Activated T-helper 1 cell treated with Interleukin-2 at 50 U/mL for 16 hours (primary cell): ENCODE data around the gene CACNG1.

Source experiments
- DNase-seq: peaks from one replicate; pipeline ENCODE4 v3.0.0-alpha.2; 2020; ENCODE audit warnings: low read depth

The CACNG1 gene

DNA sequence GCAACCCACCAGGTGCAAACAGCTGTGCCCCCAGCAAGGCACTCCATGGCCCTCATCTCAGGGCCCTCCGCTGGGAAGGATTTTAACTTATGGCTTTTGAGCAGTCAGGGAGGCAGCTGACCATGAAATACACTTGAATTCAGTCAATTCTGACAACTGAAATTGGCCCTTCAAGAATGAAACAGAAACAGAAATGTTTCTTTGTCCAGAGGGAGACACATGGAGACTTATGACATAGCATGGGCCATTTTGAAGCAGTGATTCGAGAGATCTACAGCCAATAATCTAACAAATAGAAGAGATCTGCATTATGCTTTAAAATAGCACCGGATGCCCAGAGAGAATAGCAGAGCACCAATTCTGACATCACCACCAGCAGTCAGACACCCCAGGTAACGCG lies 7.5 kb downstream of the CACNG1 start:
- no peak for DNase-seq

DNA sequence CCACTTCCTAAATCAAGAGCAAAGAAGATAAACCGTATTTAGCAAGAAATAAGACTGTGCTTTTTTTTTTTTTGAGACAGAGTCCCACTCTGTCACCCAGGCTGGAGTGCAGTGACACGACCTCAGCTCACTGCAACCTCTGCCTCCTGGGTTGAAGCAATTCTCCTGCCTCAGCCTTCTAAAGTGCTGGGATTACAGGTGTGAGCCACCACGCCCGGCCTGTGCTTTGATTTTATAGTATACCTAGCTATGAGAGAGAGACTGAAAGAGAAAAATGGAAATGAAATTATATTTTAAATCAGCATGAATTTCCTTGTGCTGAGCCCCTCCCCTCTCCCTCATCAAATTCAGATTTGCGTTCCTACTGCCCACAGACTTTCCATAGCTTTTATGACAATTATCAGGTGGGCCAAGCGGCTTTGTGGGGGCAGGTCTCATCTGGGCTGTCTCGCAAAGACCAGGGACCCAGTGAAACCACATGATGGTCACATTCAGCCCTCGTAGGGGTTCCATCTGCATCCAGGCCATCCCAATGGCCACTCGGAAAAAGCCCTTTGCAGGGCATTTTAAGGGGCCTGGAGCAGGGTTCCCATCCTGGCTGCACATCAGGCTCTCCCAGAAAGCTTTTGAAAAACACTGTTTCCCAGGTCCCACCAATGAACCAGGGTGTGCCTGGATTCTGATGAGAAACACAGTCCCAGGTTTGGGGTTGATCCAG lies 8.5 kb downstream of the CACNG1 start:
- no peak for DNase-seq

DNA sequence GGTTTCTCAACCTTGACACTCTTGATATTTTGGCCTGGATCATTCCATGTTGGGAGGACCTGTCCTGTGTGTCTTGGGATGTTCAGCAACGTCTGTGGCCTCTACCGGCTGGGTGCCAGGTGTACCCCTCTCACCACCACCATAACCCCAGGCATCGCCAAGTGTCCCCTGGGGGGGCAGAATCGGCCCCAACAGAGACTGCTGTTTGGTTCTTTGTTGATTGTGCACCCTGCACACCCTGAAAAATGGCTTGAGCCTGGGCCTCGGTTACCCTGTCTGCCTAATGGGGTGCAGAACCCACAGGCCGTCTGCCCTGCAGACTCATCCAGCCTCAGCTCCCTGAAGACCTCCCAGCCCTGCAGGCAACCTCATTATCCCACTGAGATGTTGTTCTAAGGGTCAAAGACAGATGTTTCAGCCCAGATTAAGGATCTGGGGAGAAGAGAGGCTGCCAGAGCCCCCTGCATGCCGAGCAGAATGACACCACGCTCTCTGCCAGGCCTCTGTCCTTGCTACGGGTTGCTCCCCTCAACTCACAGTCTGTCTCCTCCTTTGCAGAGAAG lies 9.2 kb downstream of the CACNG1 start:
- no peak for DNase-seq

DNA sequence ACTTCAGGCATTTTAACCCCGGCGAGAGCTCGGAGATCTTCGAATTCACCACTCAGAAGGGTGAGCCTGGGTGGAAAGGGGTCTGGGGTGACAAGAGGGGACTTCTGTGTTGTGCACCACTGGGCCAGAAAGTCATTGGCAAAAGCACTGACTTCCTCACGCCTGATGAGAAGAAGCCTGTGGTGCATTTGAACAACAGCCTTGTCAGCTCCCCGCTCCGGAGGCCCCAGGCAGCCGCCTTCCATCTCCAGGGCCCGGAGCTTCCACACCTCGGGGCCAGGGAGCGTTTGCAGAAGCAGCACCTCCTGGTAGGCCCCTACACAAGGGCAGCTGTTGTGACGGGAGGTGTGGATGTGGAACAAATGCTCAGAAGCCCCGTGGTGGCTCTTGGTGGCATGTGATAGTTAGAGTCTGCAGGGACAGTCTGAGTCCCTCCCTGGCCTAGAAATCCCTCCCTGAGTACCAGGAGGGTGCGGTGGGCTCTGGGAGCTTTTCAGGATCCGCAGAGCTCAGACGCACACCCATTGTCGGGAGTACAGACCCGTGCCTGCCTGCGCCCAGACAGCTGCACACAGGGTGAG lies 9.7 kb downstream of the CACNG1 start:
- no peak for DNase-seq

DNA sequence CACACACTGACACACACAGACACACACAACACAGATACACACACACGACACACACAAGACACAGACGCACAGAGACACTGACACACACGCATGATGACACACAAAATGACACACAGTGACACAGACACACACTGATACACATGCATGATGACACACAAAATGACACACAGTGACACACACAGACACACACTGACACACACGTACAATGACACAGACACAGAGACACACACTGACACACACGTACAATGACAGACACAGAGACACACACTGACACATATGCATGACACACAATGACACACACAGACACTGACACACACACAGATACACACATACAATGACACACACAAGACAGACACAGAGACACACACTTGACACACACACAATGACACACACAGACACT lies 10.3 kb downstream of the CACNG1 start:
- no peak for DNase-seq

DNA sequence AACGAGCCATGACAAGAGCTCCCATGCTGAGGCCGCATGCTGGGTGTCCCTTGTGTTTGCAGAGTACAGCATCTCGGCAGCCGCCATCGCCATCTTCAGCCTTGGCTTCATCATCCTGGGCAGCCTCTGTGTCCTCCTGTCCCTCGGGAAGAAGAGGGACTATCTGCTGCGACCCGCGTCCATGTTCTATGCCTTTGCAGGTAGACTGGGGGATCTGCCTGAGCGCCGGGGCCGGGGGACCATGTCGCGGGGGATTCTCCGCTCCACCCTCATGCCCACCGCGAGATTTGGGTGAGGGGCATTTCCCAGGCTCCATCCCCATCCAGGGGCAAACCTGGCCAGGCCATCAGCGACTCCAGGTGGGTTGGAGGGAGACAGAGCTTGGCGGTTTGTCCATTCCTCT lies 10.7 kb downstream of the CACNG1 start:
- no peak for DNase-seq

DNA sequence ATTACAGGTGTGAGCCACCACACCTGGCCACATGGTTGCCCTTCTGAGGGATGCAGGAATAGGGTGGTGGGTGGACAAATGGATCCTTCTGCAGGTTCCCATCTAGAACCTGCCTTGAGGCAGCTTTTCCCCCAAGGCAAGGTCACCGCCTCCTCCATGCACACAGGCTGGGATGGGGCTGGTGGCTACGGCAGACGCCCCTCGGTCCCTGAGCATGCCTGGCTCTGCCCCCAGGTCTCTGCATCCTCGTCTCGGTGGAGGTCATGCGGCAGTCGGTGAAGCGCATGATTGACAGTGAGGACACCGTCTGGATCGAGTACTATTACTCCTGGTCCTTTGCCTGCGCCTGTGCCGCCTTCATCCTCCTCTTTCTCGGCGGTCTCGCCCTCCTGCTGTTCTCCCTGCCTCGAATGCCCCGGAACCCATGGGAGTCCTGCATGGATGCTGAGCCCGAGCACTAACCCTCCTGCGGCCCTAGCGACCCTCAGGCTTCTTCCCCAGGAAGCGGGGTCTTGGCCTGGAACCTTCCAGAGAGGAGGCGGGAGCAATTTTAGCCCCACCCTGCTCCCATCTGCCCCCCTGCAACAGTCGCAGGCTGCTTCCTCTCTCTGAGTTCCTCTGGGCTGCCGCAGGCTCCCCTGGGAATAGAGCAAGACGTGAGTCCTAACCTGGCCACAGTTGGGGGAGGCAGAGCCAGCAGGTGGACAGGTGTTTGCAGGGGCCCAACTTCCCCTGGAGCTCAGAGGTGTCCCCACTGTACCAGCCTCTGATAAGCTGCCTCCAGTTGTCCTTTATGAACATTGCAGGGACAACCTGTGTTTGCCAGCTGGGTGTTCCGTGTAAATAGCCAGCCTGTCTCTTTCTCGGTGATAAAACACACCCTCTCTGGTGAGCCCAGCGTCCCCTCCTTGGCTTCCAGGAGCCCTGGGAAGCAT lies 11.7 kb downstream of the CACNG1 start:
- DNase-seq = no peak

DNA sequence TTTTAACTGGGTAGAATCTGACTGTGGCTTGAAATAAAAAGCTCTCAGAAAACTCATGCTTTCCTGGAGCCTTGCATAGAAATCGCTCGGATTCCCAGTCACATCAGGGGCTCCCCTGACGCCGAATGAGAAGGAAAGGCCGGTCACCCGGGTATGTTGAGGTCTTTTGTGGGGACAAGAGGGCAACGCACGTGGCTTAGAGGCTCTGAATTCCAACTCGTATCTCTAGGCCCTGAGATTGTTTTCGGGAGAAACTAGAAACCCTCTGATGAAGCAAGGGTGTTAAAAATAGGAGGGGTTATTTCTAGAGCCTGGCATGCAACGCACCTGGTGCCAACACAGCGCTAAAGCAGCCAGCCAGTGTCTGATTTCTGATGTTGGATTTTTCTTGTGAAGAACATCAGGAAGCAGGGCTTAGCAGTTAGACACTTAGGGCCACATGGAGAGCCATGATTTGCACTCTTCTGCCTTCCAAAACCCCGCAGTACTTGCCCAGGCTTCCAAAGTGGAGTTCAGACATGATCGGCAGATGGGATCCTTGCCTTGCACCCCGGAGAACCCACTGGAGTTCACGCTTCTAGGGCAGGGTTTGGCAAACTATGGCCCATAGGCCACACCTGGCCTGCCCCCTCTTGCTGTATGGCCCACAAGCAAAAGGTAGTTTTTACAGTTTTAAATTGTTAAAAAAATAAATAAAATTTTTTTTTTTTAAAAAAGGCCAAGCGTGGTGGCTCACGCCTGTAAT lies 12.6 kb downstream of the CACNG1 start:
- DNase-seq = no peak

DNA sequence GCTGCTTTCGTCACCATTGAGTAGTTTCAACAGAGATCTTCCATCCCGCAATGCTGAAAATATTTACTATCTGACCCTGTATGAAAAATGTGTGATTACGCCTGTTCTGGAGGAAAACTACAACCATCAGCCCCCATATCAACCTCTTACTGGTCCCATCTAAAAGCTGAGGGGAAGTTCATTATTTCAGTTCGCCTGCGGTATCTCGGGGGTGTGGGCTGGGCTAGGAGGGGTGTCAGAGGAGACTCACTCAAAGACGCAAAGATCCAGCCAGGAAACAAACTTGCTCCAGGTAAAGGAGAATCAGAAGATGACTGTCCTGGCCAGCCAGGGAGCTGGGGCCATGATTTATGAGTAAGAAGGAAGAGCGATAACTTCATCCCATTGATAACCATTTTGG lies 13.7 kb downstream of the CACNG1 start:
- DNase-seq = no peak

DNA sequence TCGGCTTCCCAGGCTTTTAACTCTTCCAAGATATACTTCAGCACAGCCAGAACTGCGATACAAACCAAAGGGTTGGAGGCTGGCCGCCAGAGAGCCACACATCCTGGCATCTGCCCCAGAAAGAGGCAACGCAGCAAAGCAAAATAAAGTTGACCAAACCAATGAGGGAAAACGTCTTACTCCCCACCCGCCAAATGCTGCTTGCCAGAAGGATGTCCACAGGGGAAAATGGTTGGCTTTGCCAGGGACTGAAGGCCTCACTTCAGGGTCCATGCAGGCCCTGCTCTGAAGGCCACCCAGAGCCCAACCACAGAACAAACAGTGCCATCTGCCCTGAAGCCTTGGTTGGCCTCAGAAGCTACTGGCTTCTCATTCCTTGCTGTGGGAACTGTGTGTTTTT lies 15.0 kb downstream of the CACNG1 start:
- DNase-seq = no peak

DNA sequence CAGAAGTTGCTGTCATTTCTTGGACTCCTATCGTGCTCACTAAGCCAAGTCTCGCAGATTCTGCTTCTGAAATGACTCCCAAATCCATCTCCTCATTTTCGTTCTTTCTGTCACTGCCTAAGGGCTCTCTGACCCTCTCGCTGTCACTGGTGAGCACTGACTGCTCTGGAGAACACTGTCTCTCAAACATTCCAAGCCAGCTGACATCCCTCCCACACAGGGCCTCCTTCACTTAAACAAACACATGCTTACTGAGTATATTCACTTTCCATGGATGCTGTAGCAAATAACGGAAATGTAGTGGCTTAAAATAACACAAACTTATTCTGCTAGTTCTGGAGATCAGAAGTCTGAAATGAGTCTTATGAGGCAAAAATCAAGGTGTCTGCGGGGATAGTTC lies 18.8 kb downstream of the CACNG1 start:
- no peak for DNase-seq

DNA sequence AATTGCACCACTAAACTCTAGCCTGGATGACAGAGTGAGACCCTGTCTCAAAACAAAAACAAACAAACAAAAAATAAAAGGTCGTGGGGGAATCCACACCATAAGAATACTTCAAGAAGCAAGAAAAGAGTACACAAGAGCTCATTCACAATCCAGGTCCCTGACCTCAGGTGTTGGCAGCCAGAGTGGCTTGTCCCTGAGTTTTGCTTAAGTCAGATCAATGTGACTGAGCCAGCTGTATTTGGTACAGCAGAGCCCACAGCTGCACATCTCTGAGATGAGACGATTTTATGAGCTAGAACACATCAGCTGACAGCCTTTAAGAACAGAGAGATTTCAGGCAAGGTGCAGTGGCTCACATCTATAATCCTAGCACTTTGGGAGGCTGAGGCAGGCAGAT lies 22.4 kb downstream of the CACNG1 start:
- no peak for DNase-seq

DNA sequence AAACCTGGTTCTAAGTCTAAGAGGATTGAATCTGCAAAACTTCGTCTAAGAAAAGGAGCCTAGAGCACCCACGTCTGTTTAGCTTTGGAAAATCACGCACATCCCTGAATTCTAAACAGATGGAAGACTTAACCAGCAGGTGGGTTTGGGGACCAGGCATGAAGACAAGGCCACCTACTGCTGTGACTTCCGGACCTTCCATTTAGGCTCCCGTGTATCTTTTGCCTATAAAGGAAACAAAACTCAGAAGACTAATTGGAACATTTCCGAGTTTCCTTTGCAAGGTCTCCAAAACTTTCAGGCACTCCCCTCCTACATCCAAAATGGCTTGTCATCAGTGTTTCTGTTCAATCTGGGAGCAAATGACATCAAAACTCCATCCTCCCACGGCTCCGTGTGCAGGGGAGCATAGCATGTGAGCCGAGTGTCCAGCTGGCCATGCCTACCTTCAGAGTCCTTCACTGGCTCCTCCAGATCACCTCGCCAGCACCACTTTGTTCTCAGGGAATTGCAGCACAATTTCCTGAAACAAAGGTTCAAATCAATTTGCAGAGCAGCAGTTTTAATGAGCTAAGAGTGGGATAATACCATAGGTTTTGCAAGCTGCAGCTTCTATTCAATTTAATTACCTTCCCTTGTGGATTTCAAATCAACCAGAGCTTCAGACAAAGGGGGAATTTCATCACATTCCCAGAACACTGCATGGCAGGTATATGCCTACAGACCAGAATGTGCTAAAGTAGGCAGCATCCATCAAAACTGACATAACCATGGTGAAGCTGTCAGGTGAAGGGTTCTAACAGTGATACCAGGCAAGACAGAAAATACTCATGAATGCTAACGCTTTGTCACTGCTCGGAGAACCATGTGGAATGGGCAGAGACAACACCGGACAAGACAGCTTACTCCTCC lies 23.5 kb downstream of the CACNG1 start:
- DNase-seq = no peak

DNA sequence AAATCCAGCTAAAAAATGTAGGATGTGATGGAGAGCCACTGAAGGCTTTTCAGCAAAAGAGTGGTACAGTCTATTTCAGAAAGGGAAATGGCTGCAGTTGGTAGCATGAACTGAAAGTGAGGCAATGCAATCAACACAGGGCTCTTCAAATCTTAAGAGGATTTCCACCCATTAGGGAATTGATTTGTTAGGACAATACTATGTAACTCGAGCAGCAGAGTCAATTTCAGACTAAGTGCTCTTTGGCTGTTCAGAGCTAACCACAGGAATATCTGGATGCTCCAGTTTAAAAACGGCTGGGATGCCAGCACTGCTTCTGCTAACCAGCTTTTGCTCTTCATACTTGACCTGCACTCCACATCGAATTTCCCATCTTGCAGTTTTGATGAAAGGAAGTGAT lies 24.6 kb downstream of the CACNG1 start:
- DNase-seq = no peak

DNA sequence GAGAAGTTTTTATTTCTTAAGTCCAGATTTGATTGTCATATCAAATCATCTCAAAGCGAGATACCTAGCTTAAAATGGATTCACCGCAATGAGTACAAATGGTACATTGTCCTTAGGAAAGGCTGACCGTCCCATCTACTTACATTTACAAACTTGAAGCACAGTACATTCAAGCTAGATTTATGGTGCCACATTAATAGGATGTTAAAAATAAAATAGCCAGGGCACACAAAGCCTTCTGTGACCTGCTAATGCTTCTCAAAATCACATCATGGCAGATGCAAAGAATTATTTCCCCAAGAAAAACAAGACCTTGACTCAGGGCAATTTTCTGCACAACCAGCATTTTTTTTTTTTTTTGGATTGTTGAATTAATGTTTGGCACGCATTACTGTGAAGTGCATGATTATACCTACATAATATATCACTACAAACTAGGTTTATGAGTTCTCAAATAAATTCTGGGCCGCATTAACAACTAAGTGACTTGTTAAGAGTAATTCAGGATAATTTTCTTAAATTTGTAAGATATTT lies 25.3 kb downstream of the CACNG1 start:
- DNase-seq = no peak

DNA sequence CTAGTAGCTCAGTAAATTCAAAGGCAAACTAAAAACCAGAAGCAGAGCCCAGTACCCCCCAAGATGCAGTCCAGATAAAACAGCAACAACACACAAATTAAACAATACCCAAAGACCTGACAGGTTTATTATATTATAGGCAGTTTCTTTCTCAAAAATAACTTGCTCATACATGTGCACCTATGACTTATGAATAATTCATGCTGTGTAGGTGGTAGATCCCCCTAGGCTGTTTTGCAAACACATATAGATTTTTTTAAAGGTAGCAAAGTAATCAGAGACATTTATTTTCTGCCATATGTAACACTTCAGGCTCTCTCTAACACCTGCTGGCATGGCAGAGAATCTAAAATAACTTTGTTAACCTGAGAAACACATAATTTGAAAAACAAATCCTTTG lies 27.2 kb downstream of the CACNG1 start:
- no peak for DNase-seq

DNA sequence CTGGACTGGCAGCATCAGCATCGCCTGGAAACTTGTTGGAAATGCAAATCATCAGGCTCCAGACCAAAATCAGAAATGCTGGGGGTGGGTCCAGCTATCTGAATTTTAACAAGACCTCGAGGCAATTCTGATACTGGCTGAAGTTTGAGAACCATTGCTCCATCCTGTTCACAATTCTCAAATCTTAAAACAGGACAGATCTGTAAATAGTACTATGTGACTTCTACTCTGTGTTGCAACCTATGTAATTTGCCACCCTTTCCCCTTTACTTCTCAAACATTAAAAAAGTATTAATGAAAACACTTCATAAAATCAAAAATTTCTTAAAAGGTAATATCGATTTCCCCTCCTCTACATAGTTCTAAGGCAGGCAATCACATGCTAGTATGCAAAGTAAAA lies 28.5 kb downstream of the CACNG1 start:
- DNase-seq = no peak

DNA sequence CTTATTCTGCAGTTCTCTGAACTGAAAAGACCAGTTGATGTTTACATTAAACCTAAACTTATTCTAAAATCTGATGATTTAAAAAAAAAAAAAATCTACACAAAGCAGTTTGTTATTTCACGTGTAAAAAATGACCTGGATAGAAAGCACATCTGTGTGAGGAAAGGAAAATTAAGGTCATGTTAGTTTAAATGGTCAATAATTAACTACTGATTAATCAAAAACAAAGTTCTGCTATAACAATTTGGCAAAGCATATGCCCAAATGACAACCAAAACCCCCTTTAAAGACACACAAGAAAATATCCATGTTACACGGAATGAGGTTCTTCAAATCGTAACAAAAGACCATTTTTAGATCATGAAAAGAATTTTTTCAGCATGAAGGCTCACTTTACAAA lies 30.4 kb downstream of the CACNG1 start:
- DNase-seq = no peak

DNA sequence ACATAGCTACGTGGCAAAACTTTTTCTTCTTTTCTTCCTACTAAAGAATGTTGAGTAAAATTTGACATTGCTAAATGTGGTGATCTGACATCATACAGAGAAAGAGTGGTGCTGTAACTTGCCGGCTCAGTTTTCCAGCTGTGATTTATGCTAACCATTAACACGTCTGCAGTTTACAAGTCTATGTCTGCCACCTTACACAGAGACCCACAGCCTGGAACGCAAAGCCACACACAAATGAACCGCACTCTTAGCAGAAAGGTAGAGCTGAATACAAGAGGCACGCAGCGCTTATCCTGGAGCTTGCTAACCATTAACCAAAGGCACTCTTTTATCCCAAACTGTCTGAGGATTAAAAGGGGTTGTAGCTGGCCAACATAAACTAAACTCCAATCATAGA lies 31.9 kb downstream of the CACNG1 start:
- DNase-seq = no peak

DNA sequence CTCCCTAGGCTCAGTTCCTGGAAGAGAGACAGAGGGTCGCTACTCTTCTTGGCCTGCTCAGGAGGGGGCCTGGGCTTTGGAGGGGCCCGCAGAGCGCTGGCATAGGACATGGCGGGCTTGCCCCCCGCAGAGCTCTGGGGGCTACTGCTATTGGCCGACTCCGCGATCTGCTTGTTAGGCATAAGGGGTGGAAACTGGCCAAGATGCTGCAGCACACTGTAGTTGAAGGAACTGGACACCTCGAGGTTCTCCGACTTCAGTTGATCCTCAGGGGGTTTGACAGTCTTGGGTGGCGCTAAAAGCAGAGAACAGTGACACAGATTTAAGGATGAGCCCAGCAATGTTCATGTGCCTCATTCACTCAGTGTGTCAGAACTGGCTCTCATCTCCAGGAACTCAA lies 33.9 kb downstream of the CACNG1 start:
- DNase-seq = no peak

DNA sequence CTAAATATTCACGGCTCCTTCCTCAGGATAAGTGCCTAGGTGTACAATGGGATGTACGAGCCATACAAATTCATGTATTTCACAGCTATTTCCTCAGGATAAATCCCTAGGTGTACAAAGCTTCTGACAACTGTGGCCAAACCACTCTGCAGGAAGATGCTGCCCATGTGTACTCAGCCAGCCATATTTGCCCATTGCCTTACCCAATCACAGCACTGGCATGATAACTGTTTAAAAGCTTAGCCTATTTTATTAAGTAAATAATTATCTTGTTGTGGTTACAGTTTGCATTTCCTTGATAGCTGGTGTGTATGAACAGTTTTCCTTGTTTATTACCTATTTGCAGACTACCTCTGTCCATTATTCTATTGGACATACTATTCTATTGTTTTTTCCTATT lies 35.1 kb downstream of the CACNG1 start:
- DNase-seq = no peak
